ENCODE results near the gene CTNNBL1. TPM values are rescaled to one million over a fixed set of nuclear protein-coding genes. Genes with fewer than 3 reads are reported as not detected.

Gene CTNNBL1
- total RNA-seq, 3 donors from 2014 or later (not counting 1 experiment from before 2014, with no cell fraction given): 59.1 to 75.6 (median 67.6) TPM

- no peak for ATAC-seq
- H3K9me3 ChIP-seq (ENCODE audit: control insufficient read depth, insufficient read depth, low read length): no peaks in the 10 kb centered on the region
- no peaks in the 10 kb centered on the region for H3K36me3 Mint-ChIP-seq
- H3K27me3 ChIP-seq (ENCODE audit: control insufficient read depth, insufficient read depth, low read length): no peaks in the 10 kb centered on the region
- H3K4me3 Mint-ChIP-seq: no peak overlapping the region
- H3K9me3 Mint-ChIP-seq: no peaks in the 10 kb centered on the region
- H3K27ac ChIP-seq (ENCODE audit: low read length): no peak overlapping the region
- H3K27me3 Mint-ChIP-seq (ENCODE audit: low read depth in 2 of 2): no peaks in the 10 kb centered on the region
- 91% methylated on average over 5 of the region's 6 CpGs for WGBS (ENCODE audit: insufficient coverage)
- H3K36me3 ChIP-seq (ENCODE audit: control insufficient read depth, insufficient read depth, low read length): peaks cover 3% of the 10 kb centered on the region
- H3K27ac Mint-ChIP-seq: no peak overlapping the region
- DNase-seq: no peak
- TF ChIP-seq CTCF (IDR thresholded peaks at IDR 0.05): no peak
- intact Hi-C loops (cut with micrococcal nuclease): no loop called here
- H3K4me3 ChIP-seq (ENCODE audit: low read length): no peak overlapping the region
- H3K4me1 ChIP-seq (ENCODE audit: control insufficient read depth, insufficient read depth, low read length): no peaks in the 10 kb centered on the region
- peaks cover 10 to 26% of the 10 kb centered on the region in 2 donors for H3K4me1 Mint-ChIP-seq
These were observed 129.6 kb downstream of the CTNNBL1 start for GRCh38 chr20:37823296-37823980.

GRCh38 chr20:37827605-37828004 lies 133.8 kb downstream of the CTNNBL1 start:
- Histone ChIP-seq H3K27ac (ENCODE audit: low read length) (no peak overlapping the region), H3K4me1 (ENCODE audit: control insufficient read depth, insufficient read depth, low read length) (no peaks in the 10 kb centered on the region), H3K27me3 (ENCODE audit: control insufficient read depth, insufficient read depth, low read length) (no peaks in the 10 kb centered on the region), H3K4me3 (ENCODE audit: low read length) (no peak overlapping the region), H3K9me3 (ENCODE audit: control insufficient read depth, insufficient read depth, low read length) (no peaks in the 10 kb centered on the region), H3K36me3 (ENCODE audit: control insufficient read depth, insufficient read depth, low read length) (no peaks in the 10 kb centered on the region)
- H3K4me3 Mint-ChIP-seq: no peak overlapping the region
- no peak for TF ChIP-seq CTCF (IDR thresholded peaks at IDR 0.05)
- H3K27ac Mint-ChIP-seq: no peak overlapping the region
- H3K9me3 Mint-ChIP-seq: no peaks in the 10 kb centered on the region
- peaks cover 10 to 31% of the 10 kb centered on the region in 2 donors for H3K4me1 Mint-ChIP-seq
- DNase-seq: no peak
- no peaks in the 10 kb centered on the region for H3K27me3 Mint-ChIP-seq (ENCODE audit: low read depth in 2 of 2)
- no peaks in the 10 kb centered on the region for H3K36me3 Mint-ChIP-seq
- ATAC-seq: no peak
- intact Hi-C loops (cut with micrococcal nuclease): no loop called here
- 95% methylated on average over 3 of the region's 3 CpGs for WGBS (ENCODE audit: insufficient coverage)

GRCh38 chr20:37828684-37829083 lies 134.9 kb downstream of the CTNNBL1 start:
- Histone ChIP-seq H3K27ac (ENCODE audit: low read length) (no peak overlapping the region), H3K27me3 (ENCODE audit: control insufficient read depth, insufficient read depth, low read length) (no peaks in the 10 kb centered on the region), H3K9me3 (ENCODE audit: control insufficient read depth, insufficient read depth, low read length) (no peaks in the 10 kb centered on the region), H3K4me1 (ENCODE audit: control insufficient read depth, insufficient read depth, low read length) (no peaks in the 10 kb centered on the region), H3K4me3 (ENCODE audit: low read length) (no peak overlapping the region), H3K36me3 (ENCODE audit: control insufficient read depth, insufficient read depth, low read length) (no peaks in the 10 kb centered on the region)
- Mint-ChIP-seq H3K9me3 (no peaks in the 10 kb centered on the region), H3K27me3 (ENCODE audit: low read depth in 2 of 2) (no peaks in the 10 kb centered on the region), H3K4me3 (no peak overlapping the region), H3K27ac (no peak overlapping the region), H3K36me3 (no peaks in the 10 kb centered on the region), H3K4me1 (peaks cover 12 to 23% of the 10 kb centered on the region in 2 donors)
- DNase-seq (no peak), ATAC-seq (no peak)
- intact Hi-C loops (cut with micrococcal nuclease): no loop called here
- TF ChIP-seq CTCF (IDR thresholded peaks at IDR 0.05): no peak
- WGBS (ENCODE audit: insufficient coverage): 82% methylated on average over 3 of the region's 4 CpGs

- intact Hi-C loops (cut with micrococcal nuclease): no loop called here
- Mint-ChIP-seq H3K9me3 (no peaks in the 10 kb centered on the region), H3K27me3 (ENCODE audit: low read depth in 2 of 2) (no peaks in the 10 kb centered on the region), H3K4me3 (no peak overlapping the region), H3K27ac (no peak overlapping the region), H3K4me1 (peaks cover 13 to 19% of the 10 kb centered on the region in 2 donors), H3K36me3 (no peaks in the 10 kb centered on the region)
- WGBS (ENCODE audit: insufficient coverage): 94% methylated on average over 3 of the region's 3 CpGs
- no peak for ATAC-seq
- Histone ChIP-seq H3K36me3 (ENCODE audit: control insufficient read depth, insufficient read depth, low read length) (no peaks in the 10 kb centered on the region), H3K9me3 (ENCODE audit: control insufficient read depth, insufficient read depth, low read length) (no peaks in the 10 kb centered on the region), H3K27ac (ENCODE audit: low read length) (no peak overlapping the region), H3K27me3 (ENCODE audit: control insufficient read depth, insufficient read depth, low read length) (no peaks in the 10 kb centered on the region), H3K4me1 (ENCODE audit: control insufficient read depth, insufficient read depth, low read length) (no peaks in the 10 kb centered on the region), H3K4me3 (ENCODE audit: low read length) (no peak overlapping the region)
- TF ChIP-seq CTCF (IDR thresholded peaks at IDR 0.05): no peak
- no peak for DNase-seq
These were observed 135.3 kb downstream of the CTNNBL1 start for GRCh38 chr20:37829128-37829527.

All from natural killer cell (primary cell).